ENCODE data around the gene PODXL2.

Gene PODXL2

DNA sequence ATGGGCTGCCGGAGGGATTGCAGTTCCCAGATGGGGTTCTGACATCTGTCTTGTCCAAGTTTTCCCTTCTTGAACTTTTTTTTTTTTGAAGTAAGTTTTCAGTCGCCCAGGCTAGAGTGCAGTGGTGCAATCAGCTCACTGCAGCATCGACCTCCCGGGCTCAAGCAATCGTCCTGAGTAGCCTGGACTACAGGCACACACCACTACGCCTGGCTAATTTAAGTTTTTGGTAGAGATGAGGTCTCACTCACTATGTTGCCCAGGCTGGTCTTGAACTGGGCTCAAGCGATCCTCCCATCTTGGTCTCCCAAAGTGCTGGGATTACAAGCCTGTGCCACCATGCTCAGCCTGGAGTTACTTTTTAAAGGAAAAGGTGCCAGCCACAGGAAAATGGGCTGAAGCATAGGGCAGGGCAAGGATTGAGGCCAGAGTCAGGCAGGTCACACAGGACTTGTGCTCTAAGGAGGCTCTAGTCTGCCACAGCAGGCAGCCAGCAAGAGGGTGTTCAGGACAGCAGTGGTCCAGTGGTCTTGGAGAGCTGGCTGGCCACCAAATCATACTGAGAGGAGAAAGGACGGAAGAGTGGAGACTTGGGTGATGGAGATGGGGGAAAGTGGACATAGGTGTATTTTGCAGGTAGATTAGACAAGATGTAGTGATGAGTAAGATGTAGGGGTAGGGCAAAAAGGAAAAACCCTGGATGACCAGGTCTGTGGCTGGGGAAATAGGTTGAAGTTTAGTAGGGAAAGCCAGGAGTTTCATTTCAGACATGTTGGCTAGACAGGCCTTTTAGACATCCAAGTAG, 6.0 kb upstream of the PODXL2 start:
- DNase-seq: no peak
- no peak overlapping the region for H3K4me3 ChIP-seq (ENCODE audit: low read depth, low read length)
- in situ Hi-C loops (cut with HindIII; ENCODE audit: low pct_ligation_motif_present, low sequenced_read_pairs): no loop called here
- TF ChIP-seq, protein P1, sequence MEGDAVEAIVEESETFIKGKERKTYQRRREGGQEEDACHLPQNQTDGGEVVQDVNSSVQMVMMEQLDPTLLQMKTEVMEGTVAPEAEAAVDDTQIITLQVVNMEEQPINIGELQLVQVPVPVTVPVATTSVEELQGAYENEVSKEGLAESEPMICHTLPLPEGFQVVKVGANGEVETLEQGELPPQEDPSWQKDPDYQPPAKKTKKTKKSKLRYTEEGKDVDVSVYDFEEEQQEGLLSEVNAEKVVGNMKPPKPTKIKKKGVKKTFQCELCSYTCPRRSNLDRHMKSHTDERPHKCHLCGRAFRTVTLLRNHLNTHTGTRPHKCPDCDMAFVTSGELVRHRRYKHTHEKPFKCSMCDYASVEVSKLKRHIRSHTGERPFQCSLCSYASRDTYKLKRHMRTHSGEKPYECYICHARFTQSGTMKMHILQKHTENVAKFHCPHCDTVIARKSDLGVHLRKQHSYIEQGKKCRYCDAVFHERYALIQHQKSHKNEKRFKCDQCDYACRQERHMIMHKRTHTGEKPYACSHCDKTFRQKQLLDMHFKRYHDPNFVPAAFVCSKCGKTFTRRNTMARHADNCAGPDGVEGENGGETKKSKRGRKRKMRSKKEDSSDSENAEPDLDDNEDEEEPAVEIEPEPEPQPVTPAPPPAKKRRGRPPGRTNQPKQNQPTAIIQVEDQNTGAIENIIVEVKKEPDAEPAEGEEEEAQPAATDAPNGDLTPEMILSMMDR (IDR thresholded peaks at IDR 0.05; ENCODE audit: low read depth, low read length, missing control alignments): no peak
- no peaks in the 10 kb centered on the region for H3K27me3 ChIP-seq (replicated peaks)
- H3K27ac ChIP-seq: no peak overlapping the region
- no peaks in the 10 kb centered on the region for H3K36me3 ChIP-seq (replicated peaks)

DNA sequence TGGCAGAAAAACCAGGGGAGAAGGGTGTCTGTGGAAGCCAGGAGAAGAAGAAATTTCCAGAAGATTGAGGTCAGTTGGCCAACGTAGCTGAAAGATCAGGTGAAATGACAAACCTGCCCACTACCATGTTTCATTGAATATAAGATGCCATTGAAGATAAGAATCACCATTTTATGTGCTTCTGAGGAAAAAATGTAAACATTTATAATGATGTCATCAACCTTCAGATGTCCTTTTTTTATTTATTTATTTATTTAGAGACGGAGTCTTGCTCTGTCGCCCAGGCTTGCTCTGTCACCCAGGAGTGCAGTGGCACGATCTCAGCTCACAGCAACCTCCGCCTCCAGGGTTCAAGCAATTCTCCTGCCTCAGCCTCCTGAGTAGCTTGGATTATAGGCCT, 4.9 kb upstream of the PODXL2 start:
- in situ Hi-C loops (cut with HindIII; ENCODE audit: low pct_ligation_motif_present, low sequenced_read_pairs): no loop called here
- H3K27ac ChIP-seq: no peak overlapping the region
- H3K36me3 ChIP-seq (replicated peaks): no peaks in the 10 kb centered on the region
- peaks cover 4% of the 10 kb centered on the region for H3K27me3 ChIP-seq (replicated peaks)
- TF ChIP-seq, protein P1 (IDR thresholded peaks at IDR 0.05; ENCODE audit: low read depth, low read length, missing control alignments): no peak
- H3K4me3 ChIP-seq (ENCODE audit: low read depth, low read length): no peak overlapping the region
- no peak for DNase-seq

DNA sequence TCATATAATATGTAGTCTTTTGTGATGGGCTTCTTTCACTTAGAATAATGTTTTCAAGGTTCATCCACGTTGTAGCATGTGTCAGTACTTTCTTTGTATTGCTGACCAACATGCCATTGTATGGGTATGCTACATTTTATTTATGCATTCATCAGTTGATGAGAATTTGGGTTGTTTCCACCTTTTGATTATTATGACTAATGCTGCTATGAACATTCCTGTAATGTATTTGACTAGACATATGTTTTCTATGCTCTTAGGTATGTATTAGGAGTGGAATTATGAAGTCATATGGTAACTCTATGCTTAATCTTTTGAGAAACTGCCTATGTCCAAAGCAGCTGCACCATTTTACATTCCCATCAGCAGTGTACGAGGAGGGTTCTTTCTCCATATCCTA, 3.2 kb upstream of the PODXL2 start:
- no peaks in the 10 kb centered on the region for H3K36me3 ChIP-seq (replicated peaks)
- TF ChIP-seq, protein P1 (IDR thresholded peaks at IDR 0.05; ENCODE audit: low read depth, low read length, missing control alignments): no peak
- peaks cover 4% of the 10 kb centered on the region for H3K27me3 ChIP-seq (replicated peaks)
- no peak for DNase-seq
- no peak overlapping the region for H3K27ac ChIP-seq
- no peak overlapping the region for H3K4me3 ChIP-seq (ENCODE audit: low read depth, low read length)
- in situ Hi-C loops (cut with HindIII; ENCODE audit: low pct_ligation_motif_present, low sequenced_read_pairs): no loop called here

DNA sequence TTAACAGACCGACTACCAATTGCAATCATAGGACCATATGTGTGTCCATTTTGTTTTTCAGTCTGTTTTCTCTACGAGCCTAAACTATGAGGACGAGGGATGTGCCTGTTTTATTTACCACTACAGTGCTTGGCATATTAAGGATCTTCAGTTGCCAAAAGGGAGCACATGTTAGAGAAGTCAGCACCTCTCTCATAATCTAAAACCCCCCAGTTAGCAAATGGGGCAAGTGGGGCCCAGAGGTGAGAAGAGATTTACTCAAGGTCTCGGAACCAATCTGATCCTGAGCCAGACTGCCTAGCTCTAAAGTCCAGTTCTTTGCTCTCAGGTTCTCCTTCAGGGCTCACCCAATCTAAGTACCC, 578 bp upstream of the PODXL2 start:
- in situ Hi-C loops (cut with HindIII; ENCODE audit: low pct_ligation_motif_present, low sequenced_read_pairs): no loop called here
- TF ChIP-seq, protein P1 (IDR thresholded peaks at IDR 0.05; ENCODE audit: low read depth, low read length, missing control alignments): no peak
- H3K36me3 ChIP-seq (replicated peaks): no peaks in the 10 kb centered on the region
- no peak for DNase-seq
- peaks cover 4% of the 10 kb centered on the region for H3K27me3 ChIP-seq (replicated peaks)
- H3K4me3 ChIP-seq (ENCODE audit: low read depth, low read length): no peak overlapping the region
- no peak overlapping the region for H3K27ac ChIP-seq

DNA sequence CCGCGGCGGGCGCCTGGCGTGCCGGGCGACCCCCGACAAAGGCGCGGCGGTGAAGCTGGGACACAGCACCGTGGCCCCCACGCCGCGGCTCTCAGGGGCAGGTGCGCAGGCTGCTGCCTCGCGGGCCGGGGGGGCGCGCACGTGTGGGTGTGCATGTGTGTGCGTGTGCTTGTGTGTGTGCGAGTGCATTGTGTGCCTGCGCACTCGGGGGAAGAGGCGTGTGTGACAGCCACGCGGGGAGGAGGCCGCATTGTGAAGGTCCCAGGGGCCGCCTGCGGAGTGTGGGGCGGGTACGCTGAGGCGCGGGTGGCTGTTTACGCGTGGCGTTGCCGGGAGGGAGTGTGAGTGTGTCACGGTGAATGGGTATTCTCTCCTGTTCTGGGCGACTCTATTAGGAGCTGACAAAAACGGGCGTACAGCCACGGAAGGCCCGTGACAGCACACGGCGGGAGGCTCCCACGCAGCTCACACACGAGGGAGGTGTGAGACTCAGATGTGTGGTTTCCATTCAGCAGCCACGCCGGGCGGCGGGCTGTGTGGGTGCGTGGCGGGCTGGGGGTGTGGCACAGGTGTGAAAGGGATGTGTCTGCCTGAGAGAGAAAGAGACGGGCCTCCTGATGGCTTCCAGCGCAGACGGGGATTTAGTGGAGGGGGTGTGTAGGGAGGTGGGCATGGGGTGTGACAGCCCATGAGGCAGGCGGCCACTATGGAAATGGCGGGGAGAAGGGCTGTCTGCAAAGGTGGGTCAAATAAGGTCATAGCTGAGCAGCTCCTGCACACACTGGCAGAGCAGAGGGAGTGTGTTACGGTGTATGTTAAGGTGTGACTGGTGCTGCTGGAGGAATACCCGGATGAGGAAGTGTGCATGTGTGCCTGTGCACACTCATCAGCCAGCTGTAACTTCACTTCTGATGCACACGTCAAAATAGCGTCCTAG, 750 bp downstream of the PODXL2 start:
- H3K27me3 ChIP-seq (replicated peaks): peaks cover 4% of the 10 kb centered on the region
- H3K36me3 ChIP-seq (replicated peaks): no peaks in the 10 kb centered on the region
- no peak overlapping the region for H3K27ac ChIP-seq
- TF ChIP-seq, protein P1 (IDR thresholded peaks at IDR 0.05; ENCODE audit: low read depth, low read length, missing control alignments): no peak
- H3K4me3 ChIP-seq (ENCODE audit: low read depth, low read length): peak overlapping the region; percentile 47
- DNase-seq: no peak
- in situ Hi-C loops (cut with HindIII; ENCODE audit: low pct_ligation_motif_present, low sequenced_read_pairs): no loop called here
